Fibroblast of lung (primary cell): ENCODE data around the gene GPHN.
"Not testable (repeated sequence)": the region's sequence is repeated elsewhere in the genome, so short reads cannot be mapped to it uniquely, and the experiment has no call there.

Experiments
- EZH2 ChIP-seq: IDR thresholded peaks from 2 replicates; pipeline ENCODE4 v1.5.1; 2012; ENCODE audit warnings: low read length, control low read depth, mild to moderate bottlenecking; ENCODE audit errors: missing control alignments
- TF ChIP-seq, protein P1 (sequence below), 2 donors: IDR thresholded peaks in 1 of 2; conservative IDR thresholded peaks in 1 of 2; 1 replicate in 1 of 2; 2 replicates in 1 of 2; pipeline ENCODE4 v1.5.1; 2011 to 2012; ENCODE audit warnings: low read length in 2 of 2, control low read depth in 1 of 2, inconsistent platforms in 1 of 2, low read depth in 1 of 2, mild to moderate bottlenecking in 1 of 2

GRCh38 chr14:66545191-66545590 lies 37.2 kb downstream of the GPHN start:
- TF ChIP-seq, protein P1, sequence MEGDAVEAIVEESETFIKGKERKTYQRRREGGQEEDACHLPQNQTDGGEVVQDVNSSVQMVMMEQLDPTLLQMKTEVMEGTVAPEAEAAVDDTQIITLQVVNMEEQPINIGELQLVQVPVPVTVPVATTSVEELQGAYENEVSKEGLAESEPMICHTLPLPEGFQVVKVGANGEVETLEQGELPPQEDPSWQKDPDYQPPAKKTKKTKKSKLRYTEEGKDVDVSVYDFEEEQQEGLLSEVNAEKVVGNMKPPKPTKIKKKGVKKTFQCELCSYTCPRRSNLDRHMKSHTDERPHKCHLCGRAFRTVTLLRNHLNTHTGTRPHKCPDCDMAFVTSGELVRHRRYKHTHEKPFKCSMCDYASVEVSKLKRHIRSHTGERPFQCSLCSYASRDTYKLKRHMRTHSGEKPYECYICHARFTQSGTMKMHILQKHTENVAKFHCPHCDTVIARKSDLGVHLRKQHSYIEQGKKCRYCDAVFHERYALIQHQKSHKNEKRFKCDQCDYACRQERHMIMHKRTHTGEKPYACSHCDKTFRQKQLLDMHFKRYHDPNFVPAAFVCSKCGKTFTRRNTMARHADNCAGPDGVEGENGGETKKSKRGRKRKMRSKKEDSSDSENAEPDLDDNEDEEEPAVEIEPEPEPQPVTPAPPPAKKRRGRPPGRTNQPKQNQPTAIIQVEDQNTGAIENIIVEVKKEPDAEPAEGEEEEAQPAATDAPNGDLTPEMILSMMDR (conservative IDR thresholded peaks at IDR 0.05 in 1 of 2, IDR thresholded peaks at IDR 0.05 in 1 of 2; ENCODE audit: low read depth in 1 of 2, low read length in 2 of 2), result not testable (repeated sequence)
- TF ChIP-seq EZH2, result not testable (repeated sequence)
